GM18951 (cell line): Measurements from ENCODE around the gene CTNND2.
"Not testable (repeated sequence)": the region's sequence is repeated elsewhere in the genome, so short reads cannot be mapped to it uniquely, and the experiment has no call there.

Source experiments
- POLR2A ChIP-seq: IDR thresholded peaks from 4 replicates; pipeline ENCODE4 v1.6.1; 2011; ENCODE audit warnings: mild to moderate bottlenecking; ENCODE audit not compliant: insufficient read length, insufficient read depth; ENCODE audit errors: extremely low read depth
- in situ Hi-C: fragments of 300-500 bp; cut with MboI; formaldehyde crosslinking; loops from one replicate; pipeline ENCODE4 v1.12.0; 2022; ENCODE audit warnings: low sequenced_read_pairs, mixed read lengths, inconsistent platforms; ENCODE audit not compliant: unreplicated experiment

Gene CTNND2

GRCh38 chr5:11027660-11028059 is 876.6 kb downstream of the CTNND2 start:
- TF ChIP-seq POLR2A = no peak
- in situ Hi-C loops = no loop called here

DNA sequence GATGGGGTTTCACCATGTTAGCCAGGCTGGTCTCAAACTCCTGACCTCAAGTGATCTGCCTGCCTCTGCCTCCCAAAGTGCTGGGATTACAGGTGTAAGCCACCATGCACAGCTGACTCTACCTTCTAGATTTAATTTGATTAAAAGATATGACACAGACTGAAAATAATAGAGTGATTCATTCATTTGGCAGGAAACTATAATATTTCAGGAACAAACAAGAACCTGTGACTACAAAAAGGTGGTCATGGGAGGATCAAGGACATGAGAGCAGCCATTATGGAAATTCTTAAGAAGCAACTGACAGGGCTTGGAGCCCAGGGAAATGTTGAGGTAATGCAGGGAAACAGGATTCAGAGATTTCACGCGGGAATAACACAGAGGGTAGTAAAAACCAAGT is 877.7 kb downstream of the CTNND2 start:
- in situ Hi-C loops = no loop called here
- no peak for TF ChIP-seq POLR2A

- in situ Hi-C loops = no loop called here
- no peak for TF ChIP-seq POLR2A
These were observed 880.3 kb downstream of the CTNND2 start for GRCh38 chr5:11023945-11024344.

DNA sequence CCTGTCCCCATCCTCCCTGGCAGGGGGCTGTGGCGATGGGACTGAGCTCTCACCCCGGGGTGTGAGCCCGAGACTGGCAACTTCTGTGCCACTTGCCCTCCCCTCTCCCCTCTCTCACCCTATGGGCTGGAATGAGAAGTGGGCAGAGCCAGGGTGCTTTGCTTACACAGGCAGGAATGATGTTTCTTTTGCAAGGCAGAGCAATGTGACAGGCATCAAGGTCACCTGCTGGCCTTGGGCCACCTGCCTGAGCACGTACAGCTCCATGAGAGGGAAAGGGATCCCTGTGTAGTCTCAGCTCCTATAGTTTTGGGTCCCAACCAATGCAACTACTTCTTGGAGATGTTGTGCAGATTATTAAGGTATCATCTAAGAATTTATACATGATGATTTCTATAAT is 890.5 kb downstream of the CTNND2 start:
- in situ Hi-C loops = no loop called here
- no peak for TF ChIP-seq POLR2A

- in situ Hi-C loops = no loop called here
These were observed 892.0 kb downstream of the CTNND2 start for GRCh38 chr5:11012295-11012694.

DNA sequence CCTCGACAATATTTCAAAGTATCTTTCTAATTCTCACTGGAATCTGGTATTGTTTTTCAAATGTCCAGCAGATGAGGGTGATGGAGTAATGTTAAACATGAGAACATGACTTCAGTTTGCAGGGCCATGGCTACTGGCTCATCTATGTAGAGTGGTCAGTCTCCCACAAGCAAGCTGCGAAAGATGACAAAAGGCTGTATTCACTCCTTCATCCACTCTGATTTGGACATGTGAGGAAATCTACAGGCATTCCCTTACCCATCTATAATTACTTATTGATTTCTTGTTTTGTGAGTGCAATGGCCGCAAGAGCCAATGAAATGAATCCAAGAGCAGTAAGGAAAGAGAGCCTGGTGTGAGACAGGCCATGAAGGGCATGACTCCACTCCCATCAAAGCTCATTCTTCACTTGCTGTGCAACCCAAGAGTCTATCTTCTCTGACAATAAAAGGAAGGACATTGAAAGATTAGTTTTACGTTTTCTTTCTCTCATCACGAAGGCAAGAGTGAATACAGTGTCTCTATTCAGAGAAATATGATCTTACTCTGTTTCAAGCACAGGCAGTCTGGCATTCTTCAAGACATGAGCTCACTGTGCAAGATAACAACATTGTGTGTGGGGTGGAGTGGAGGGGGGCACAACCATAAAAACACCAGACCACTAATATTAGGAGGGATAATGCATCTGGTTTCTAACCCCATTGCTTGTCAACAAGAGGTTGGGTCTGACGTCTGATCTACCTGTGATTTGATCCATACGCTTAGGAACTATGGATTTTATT is 893.6 kb downstream of the CTNND2 start:
- in situ Hi-C loops = no loop called here
- TF ChIP-seq POLR2A = no peak

More at GRCh38 chr5:11012295-11012694, 892.0 kb downstream of the CTNND2 start:
- TF ChIP-seq POLR2A = no peak

GRCh38 chr5:11009576-11009975 is 894.7 kb downstream of the CTNND2 start:
- no peak for TF ChIP-seq POLR2A
- in situ Hi-C loops = no loop called here

DNA sequence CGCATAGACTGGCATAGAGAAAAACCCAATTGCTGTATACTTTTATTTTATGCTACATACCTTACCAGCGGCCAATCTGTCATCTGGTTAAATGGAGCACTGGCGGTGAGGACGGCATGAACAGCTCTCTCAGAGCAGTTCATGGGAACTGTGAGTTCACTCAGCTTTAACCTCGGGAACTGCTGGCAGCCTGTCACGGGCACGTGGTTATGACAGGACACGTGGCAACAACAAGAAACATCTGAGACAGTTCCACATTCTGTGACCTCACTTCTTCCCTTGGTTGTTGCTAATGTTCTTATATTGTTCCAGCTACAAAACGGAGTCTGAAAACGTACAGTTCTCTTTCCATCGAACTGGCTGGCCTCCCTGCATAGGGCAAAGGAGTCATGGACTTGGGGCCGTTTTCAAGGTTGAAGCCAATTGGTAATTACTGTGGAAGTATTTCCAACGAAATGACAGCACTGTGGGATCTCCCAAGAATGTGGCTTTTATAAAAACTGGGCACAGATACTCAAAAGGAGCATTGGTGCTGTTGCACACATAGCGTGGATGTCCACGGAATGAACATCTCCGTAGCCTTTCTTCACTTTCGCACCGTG is 896.9 kb downstream of the CTNND2 start:
- TF ChIP-seq POLR2A = no peak
- in situ Hi-C loops = no loop called here

GRCh38 chr5:11004523-11004922 is 899.7 kb downstream of the CTNND2 start:
- in situ Hi-C loops = not testable (repeated sequence)

GRCh38 chr5:11000515-11001353 is 903.5 kb downstream of the CTNND2 start:
- in situ Hi-C loops = no loop called here
- TF ChIP-seq POLR2A = no peak

DNA sequence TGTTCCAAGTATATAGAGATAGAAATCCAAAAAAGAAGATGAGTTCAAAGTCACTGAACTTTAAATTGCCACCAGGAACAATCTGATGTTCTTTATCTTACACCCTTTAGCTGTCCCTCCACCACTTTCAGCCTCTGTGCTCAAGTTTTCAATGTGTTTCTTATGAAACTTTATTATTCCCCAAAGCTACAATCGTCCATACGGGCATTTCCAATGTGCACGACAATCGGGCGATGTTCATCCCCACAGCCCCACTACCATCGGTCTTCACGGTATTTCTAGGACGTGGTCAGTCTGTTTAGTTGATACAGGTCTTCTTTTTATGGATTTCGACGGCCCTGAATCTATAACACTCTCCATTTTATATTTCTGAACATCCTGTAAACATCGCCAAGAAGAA is 904.5 kb downstream of the CTNND2 start:
- TF ChIP-seq POLR2A = no peak

DNA sequence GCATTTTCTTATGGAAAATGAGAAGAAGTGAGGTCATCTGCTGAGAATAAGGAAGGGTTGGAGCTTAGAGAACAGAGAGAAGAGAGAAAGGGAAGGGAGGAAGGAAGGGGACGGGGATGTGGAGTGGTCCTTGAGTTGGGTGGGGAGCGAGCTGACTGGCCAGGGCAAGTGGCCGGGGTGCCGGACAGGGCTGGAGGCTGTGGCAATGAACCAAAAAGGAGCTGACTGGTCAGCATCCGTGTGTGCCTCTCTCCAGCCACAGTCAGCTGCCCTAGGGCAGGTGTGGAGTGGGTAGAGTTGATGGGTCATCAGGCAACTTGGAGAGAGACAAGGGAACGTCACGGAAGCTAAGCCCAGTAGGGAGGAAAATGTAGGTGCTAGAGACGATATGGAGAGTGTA is 908.4 kb downstream of the CTNND2 start:
- in situ Hi-C loops = loop anchor here (25.0 kb wide), 1 partner anchor 309 kb away; no protein-coding TSS in a partner anchor
- TF ChIP-seq POLR2A = no peak

More for the DNA sequence above, 904.5 kb downstream of the CTNND2 start:
- in situ Hi-C loops = loop anchor here (25.0 kb wide), 1 partner anchor 312 kb away; no protein-coding TSS in a partner anchor
